PC-9 (cell line): Measurements from ENCODE around the gene LDHAL6B. TPM values are rescaled to one million over a fixed set of nuclear protein-coding genes. Genes with fewer than 3 reads are reported as not detected.

Experiments
- BruUV-seq: library from RNA; stranded (reverse); fragments of 400-500 nt; replicated peaks from 2 replicates; lab custom pipeline; 2021; lab: Mats Ljungman, UMichigan
- CTCF ChIA-PET: fragments of 300-600 bp; sonication (Branson Sonifier 250); formaldehyde crosslinking; loops from one replicate; lab custom pipeline; 2022; ENCODE audit warnings: antibody characterized with exemption; lab: Charles Lee
- POLR2A ChIA-PET: fragments of 300-600 bp; sonication (Branson Sonifier 250); formaldehyde crosslinking; loops from one replicate; lab custom pipeline; 2022; ENCODE audit warnings: antibody characterized with exemption; ENCODE audit not compliant: unreplicated experiment; lab: Charles Lee
- DNase-seq, 2 experiments: peaks; one replicate each; pipeline versions ENCODE4 v3.0.0 to v3.0.0-alpha.2; 2015 to 2022; ENCODE audit warnings: mixed read lengths in 1 of 2
- H2AFZ ChIP-seq: fragments of 200-600 bp; sonication (generic); 2 replicates; pipeline ENCODE4 v1.8.1; 2017; ENCODE audit warnings: antibody characterized with exemption
- H3F3A ChIP-seq: fragments of 200-600 bp; sonication (generic); 2 replicates; pipeline ENCODE4 v1.8.1; 2017; ENCODE audit warnings: antibody characterized with exemption, mild to moderate bottlenecking, low read depth; ENCODE audit not compliant: insufficient read depth
- H3K27ac ChIP-seq: fragments of 200-600 bp; sonication (generic); 2 replicates; pipeline ENCODE4 v1.6.1; 2016; ENCODE audit warnings: mixed run types
- H3K27me3 ChIP-seq: fragments of 200-600 bp; sonication (generic); 2 replicates; pipeline ENCODE4 v1.6.1; 2016; ENCODE audit warnings: low read depth, mixed run types; ENCODE audit not compliant: insufficient read depth
- H3K36me3 ChIP-seq: fragments of 200-600 bp; sonication (generic); 2 replicates; pipeline ENCODE4 v1.6.1; 2016; ENCODE audit warnings: low read depth, mixed run types
- H3K4me1 ChIP-seq: fragments of 200-600 bp; sonication (generic); replicated peaks from 2 replicates; pipeline ENCODE4 v1.6.1; 2016; ENCODE audit warnings: mixed run types; ENCODE audit not compliant: insufficient read depth
- H3K4me2 ChIP-seq: fragments of 200-600 bp; sonication (generic); 2 replicates; pipeline ENCODE4 v1.6.1; 2017; ENCODE audit warnings: mixed run types
- H3K4me3 ChIP-seq: fragments of 200-600 bp; sonication (generic); 2 replicates; pipeline ENCODE4 v1.6.1; 2016; ENCODE audit warnings: mixed run types
- H3K79me2 ChIP-seq: fragments of 200-600 bp; sonication (generic); 2 replicates; pipeline ENCODE4 v1.6.1; 2017; ENCODE audit warnings: low read depth, mixed run types
- H3K9me2 ChIP-seq: fragments of 200-600 bp; sonication (generic); 2 replicates; pipeline ENCODE4 v1.8.1; 2017; ENCODE audit warnings: mild to moderate bottlenecking; ENCODE audit not compliant: insufficient read depth
- H3K9me3 ChIP-seq: fragments of 200-600 bp; sonication (generic); 2 replicates; pipeline ENCODE4 v1.8.1; 2016; ENCODE audit warnings: low read depth; ENCODE audit not compliant: insufficient read depth
- H4K20me1 ChIP-seq: fragments of 200-600 bp; sonication (generic); 2 replicates; pipeline ENCODE4 v1.8.1; 2017; ENCODE audit not compliant: insufficient read depth
- CTCF ChIP-seq: fragments of 200-600 bp; sonication (generic); conservative IDR thresholded peaks from 2 replicates; pipeline ENCODE4 v1.6.1; 2017; ENCODE audit warnings: mixed run types, antibody characterized with exemption, mild to moderate bottlenecking, moderate library complexity
- EZH2 ChIP-seq: fragments of 200-600 bp; sonication (generic); IDR thresholded peaks from 2 replicates; pipeline ENCODE4 v1.8.0; 2017; ENCODE audit warnings: antibody characterized with exemption, low read depth
- intact Hi-C: fragments of 100-400 bp; cut with micrococcal nuclease; formaldehyde crosslinking; loops from one replicate; pipeline ENCODE4 v1.10.0; 2022; ENCODE audit not compliant: unreplicated experiment
- total RNA-seq: library from RNA; stranded (reverse); gene quantifications from 2 replicates; pipeline ENCODE4 v1.2.3, GENCODE V29; 2021

The LDHAL6B gene
- total RNA-seq, 1 experiment from 2014 or later = not detected

GRCh38 chr15:59189241-59189640 is 17.4 kb upstream of the LDHAL6B start:
- Histone ChIP-seq H3K36me3 (peaks cover 45% of the 10 kb centered on the region), H3K4me1 (peaks cover 32% of the 10 kb centered on the region), H2AFZ (no peak overlapping the region), H3K27me3 (no peaks in the 10 kb centered on the region), H3K4me3 (no peak overlapping the region), H3K9me3 (no peaks in the 10 kb centered on the region), H3K4me2 (no peak overlapping the region), H3K27ac (no peak overlapping the region), H3F3A (peaks cover 37% of the 10 kb centered on the region), H3K79me2 (peaks cover 8% of the 10 kb centered on the region; the same call in 1 of the 2 replicates), H4K20me1 (no peaks in the 10 kb centered on the region), H3K9me2 (no peaks in the 10 kb centered on the region)
- ChIA-PET POLR2A (no interaction called here), CTCF (no interaction called here)
- no TSS peak for BruUV-seq
- no peak for TF ChIP-seq CTCF
- TF ChIP-seq EZH2 = no peak
- intact Hi-C loops = no loop called here
- DNase-seq = no peak

DNA sequence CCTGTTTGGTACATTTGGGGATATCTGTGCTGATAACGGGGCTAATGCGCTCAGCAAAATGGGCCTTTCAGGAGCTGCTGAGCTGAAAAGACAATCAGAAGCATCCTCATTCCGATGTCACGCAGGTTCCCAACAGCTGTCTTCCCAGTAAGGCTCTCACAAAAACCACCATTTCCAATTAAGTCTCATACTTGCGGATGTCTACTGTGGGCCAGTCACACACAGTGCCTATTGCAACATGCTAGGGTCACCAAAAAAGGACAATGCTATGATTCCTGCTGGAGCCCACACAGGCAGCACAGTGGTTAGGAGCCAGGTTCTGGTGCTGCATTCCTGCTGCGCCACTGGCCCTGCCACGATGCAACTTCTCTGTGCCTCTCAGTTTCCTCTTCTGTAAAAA is 16.4 kb upstream of the LDHAL6B start:
- Histone ChIP-seq H3F3A (peaks cover 38% of the 10 kb centered on the region), H3K27ac (peak overlapping the region; percentile 99), H2AFZ (no peak overlapping the region), H3K9me2 (no peaks in the 10 kb centered on the region), H3K4me3 (no peak overlapping the region), H3K4me2 (no peak overlapping the region), H3K79me2 (peaks cover 8% of the 10 kb centered on the region; the same call in 1 of the 2 replicates), H3K27me3 (no peaks in the 10 kb centered on the region), H4K20me1 (no peaks in the 10 kb centered on the region), H3K36me3 (peaks cover 39% of the 10 kb centered on the region), H3K4me1 (peaks cover 32% of the 10 kb centered on the region), H3K9me3 (no peaks in the 10 kb centered on the region)
- CTCF ChIA-PET = no interaction called here
- DNase-seq = no peak
- intact Hi-C loops = no loop called here
- BruUV-seq = no TSS peak
- POLR2A ChIA-PET = no interaction called here
- TF ChIP-seq CTCF (no peak), EZH2 (no peak)

GRCh38 chr15:59191855-59192237 is 14.8 kb upstream of the LDHAL6B start:
- H3K9me2 ChIP-seq = no peaks in the 10 kb centered on the region
- peak overlapping the region; percentile 87 for H3K4me2 ChIP-seq
- H3F3A ChIP-seq = peaks cover 36% of the 10 kb centered on the region
- H3K4me1 ChIP-seq = peaks cover 32% of the 10 kb centered on the region
- intact Hi-C loops = loop anchor here (1.0 kb wide), 1 partner anchor 22 kb away; no protein-coding TSS in a partner anchor
- no peaks in the 10 kb centered on the region for H3K9me3 ChIP-seq
- H3K36me3 ChIP-seq = peaks cover 37% of the 10 kb centered on the region
- TF ChIP-seq CTCF (no peak), EZH2 (no peak)
- H2AFZ ChIP-seq = no peak overlapping the region
- CTCF ChIA-PET = interaction anchor here (0.7 kb wide), 1 partner anchor 179 kb away, joined by 5 read pairs; no protein-coding TSS in a partner anchor
- H3K27me3 ChIP-seq = no peaks in the 10 kb centered on the region
- peak; percentile 65 to 97 for DNase-seq
- no peaks in the 10 kb centered on the region for H4K20me1 ChIP-seq
- POLR2A ChIA-PET = interaction anchor here (0.5 to 0.7 kb wide), 7 partner anchors 86 to 422 kb away, joined by 3 to 23 read pairs (median 6); no protein-coding TSS in a partner anchor
- peak overlapping the region; percentile 45; the same call in 1 of the 2 replicates for H3K4me3 ChIP-seq
- H3K79me2 ChIP-seq = peaks cover 8% of the 10 kb centered on the region; the same call in 1 of the 2 replicates
- no TSS peak for BruUV-seq
- H3K27ac ChIP-seq = peak overlapping the region; percentile 99
